T-helper 17 cell (primary cell): ENCODE data around the gene RNF151. TPM values are rescaled to one million over a fixed set of nuclear protein-coding genes. Genes with fewer than 3 reads are reported as not detected.

Source experiments
- ATAC-seq: fragments of 150-1000 bp; cut with Tn5 transposase; 2 replicates; pipeline ENCODE4 v1.10.0; 2021; ENCODE audit warnings: mild to moderate bottlenecking, moderate library complexity
- DNase-seq, 3 donors: peaks; one replicate each; pipeline versions ENCODE4 v3.0.0 to v3.0.0-alpha.2; 2020 to 2021
- H3K9me3 ChIP-seq: one replicate; pipeline ENCODE4 v1.7.0; 2013; ENCODE audit warnings: low read length, mild to moderate bottlenecking; ENCODE audit not compliant: control insufficient read depth, poor library complexity, severe bottlenecking
- H3K27ac Mint-ChIP-seq: one replicate; pipeline ENCODE4 v1.8.0; 2022; ENCODE audit warnings: mild to moderate bottlenecking, moderate library complexity, mixed read lengths
- H3K27me3 Mint-ChIP-seq: one replicate; pipeline ENCODE4 v1.8.0; 2022; ENCODE audit warnings: mixed read lengths
- H3K36me3 Mint-ChIP-seq: one replicate; pipeline ENCODE4 v1.8.0; 2022; ENCODE audit warnings: low read depth, mixed read lengths
- H3K4me1 Mint-ChIP-seq: one replicate; pipeline ENCODE4 v1.8.0; 2022; ENCODE audit warnings: mild to moderate bottlenecking, mixed read lengths
- H3K4me3 Mint-ChIP-seq: one replicate; pipeline ENCODE4 v1.8.0; 2022; ENCODE audit warnings: mild to moderate bottlenecking, moderate library complexity, mixed read lengths
- total RNA-seq, 4 donors: library from RNA in 2 of 4; stranded (reverse) in 2 of 4; gene quantifications; one replicate each; pipeline ENCODE4 v1.2.3 and lab custom pipeline; 2022 to 2026

Gene RNF151
- total RNA-seq, 2 donors from 2014 or later, result not detected

DNA sequence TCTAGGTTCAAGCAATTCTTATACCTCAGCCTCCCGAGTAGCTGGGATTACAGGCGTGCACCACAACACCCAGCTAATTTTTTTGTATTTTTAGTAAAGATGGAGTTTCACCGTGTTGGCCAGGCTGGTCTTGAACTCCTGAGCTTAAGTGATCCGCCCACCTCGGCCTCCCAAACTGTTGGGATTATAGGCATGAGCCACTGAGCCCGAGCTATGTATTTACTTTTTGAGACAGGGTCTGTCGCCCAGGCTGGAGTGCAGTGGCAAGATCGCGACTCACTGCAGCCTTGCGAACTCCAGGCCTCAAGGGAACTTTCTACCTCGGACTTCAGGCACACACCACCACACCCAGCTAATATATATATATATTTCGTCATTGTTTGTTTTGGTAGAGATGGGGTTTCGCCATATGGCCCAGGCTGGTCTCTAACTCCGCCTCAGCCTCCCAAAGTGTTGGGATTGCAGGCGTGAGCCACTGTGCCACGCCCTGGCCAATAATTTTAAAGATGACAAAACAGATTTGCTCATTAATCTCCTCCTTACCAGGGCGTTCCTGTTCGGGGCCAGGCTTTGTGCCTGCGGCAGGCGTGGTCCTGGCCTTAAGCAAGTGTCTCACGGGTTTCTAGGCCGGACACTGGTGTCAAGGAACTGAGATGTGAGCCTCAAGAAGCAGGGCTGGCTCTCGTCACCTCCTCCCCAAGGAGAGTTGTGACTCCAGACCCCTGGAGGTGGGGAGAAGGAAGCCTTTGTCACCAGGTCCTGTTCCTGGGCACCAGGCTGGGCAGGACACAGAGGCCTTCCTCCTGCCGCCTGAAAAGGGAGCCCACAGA lies 48.7 kb downstream of the RNF151 start:
- Mint-ChIP-seq H3K36me3 (peaks cover 2% of the 10 kb centered on the region), H3K4me1 (no peaks in the 10 kb centered on the region), H3K4me3 (no peak overlapping the region), H3K27me3 (peaks cover 6% of the 10 kb centered on the region), H3K27ac (no peak overlapping the region)
- DNase-seq (no peak), ATAC-seq (no peak)
- no peaks in the 10 kb centered on the region for H3K9me3 ChIP-seq

DNA sequence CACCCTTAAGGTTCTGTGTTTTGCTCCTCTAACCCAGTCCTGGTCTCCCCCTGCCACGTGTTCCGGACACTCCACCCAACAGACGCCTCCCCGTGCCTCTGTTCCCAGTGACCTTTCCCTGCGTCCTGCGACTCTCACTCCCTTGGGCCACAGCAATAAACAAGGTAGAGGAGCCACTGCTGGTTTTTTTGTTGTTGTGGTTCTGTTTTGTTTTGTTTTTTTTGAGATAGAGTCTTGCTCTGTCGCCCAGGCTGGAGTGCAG lies 49.2 kb downstream of the RNF151 start:
- H3K4me1 Mint-ChIP-seq, result no peaks in the 10 kb centered on the region
- ATAC-seq (no peak), DNase-seq (no peak)

DNA sequence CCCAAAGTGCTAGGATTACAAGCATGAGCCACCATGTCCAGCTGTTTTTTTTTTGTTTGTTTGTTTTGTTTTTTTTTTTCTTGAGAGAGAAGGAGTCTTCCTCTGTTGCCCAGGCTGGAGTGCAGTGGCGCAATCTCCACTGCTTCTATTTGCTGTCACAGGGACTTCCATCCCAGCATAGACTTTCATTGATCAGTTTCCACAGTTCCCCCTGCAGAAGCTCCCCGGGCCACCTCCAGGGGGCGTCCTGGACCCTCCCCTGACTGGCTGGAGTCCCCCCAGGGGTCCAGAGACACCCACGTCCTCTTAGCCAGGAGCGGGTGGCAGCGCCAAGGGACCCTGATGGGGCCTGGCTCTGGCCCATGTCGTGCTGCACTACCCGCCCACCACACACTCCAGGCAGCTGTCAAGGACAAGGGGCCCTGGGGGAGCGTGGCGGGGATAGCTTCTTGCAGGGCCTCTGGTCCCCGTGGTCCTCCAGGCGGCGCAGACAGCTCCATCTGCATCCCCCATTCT lies 49.8 kb downstream of the RNF151 start:
- no peak for ATAC-seq
- H3K4me1 Mint-ChIP-seq, result no peaks in the 10 kb centered on the region
- DNase-seq, result no peak
- peaks cover 2% of the 10 kb centered on the region for H3K36me3 Mint-ChIP-seq
- no peak overlapping the region for H3K4me3 Mint-ChIP-seq
- H3K9me3 ChIP-seq, result no peaks in the 10 kb centered on the region
- H3K27ac Mint-ChIP-seq, result no peak overlapping the region
- H3K27me3 Mint-ChIP-seq, result peaks cover 12% of the 10 kb centered on the region

More for the DNA sequence above, 49.2 kb downstream of the RNF151 start:
- H3K9me3 ChIP-seq, result no peaks in the 10 kb centered on the region
- H3K27me3 Mint-ChIP-seq, result peaks cover 11% of the 10 kb centered on the region
- no peak overlapping the region for H3K27ac Mint-ChIP-seq
- H3K4me3 Mint-ChIP-seq, result no peak overlapping the region
- H3K36me3 Mint-ChIP-seq, result peaks cover 2% of the 10 kb centered on the region

Other genes starting within 250 kb of the RNF151 start
- 10 to 100 TPM; 54.0 to 61.9 TPM for gene NME3, start 195.3 kb upstream of the RNF151 start, total RNA-seq
- 10 to 100 TPM; 30.6 to 30.8 TPM for gene EME2, start 194.0 kb upstream of the RNF151 start, total RNA-seq
- 10 to 100 TPM; 45.1 to 57.5 TPM for gene MRPS34, start 193.7 kb upstream of the RNF151 start, total RNA-seq
- 100 to 1,000 TPM in 1 of 2 donors, 10 to 100 TPM in 1; 92.2 to 101 TPM for gene SPSB3, start 184.3 kb upstream of the RNF151 start, total RNA-seq
- 10 to 100 TPM; 41.7 to 44.9 TPM for gene NUBP2, start 183.9 kb upstream of the RNF151 start, total RNA-seq
- gene IGFALS, start 173.2 kb upstream of the RNF151 start, total RNA-seq, result under 1 TPM; 0.25 to 0.55 TPM
- 10 to 100 TPM; 35.8 to 37.9 TPM for gene HAGH, start 140.0 kb upstream of the RNF151 start, total RNA-seq
- 1 to 10 TPM; 6.1 to 7.9 TPM for gene FAHD1, start 139.7 kb upstream of the RNF151 start, total RNA-seq
- not detected for gene MEIOB, start 94.7 kb upstream of the RNF151 start, total RNA-seq
- gene HS3ST6, start 48.4 kb upstream of the RNF151 start, total RNA-seq, result not detected
- gene MSRB1, start 23.7 kb upstream of the RNF151 start, total RNA-seq, result 1 to 10 TPM; 3.8 to 4.9 TPM
- not detected for gene RPL3L, start 12.2 kb upstream of the RNF151 start, total RNA-seq
- gene NDUFB10, start 7.3 kb upstream of the RNF151 start, total RNA-seq, result 10 to 100 TPM; 57.7 to 58.1 TPM
- 1,000 to 10,000 TPM; 3,200 to 3,361 TPM for gene RPS2, start 2.0 kb upstream of the RNF151 start, total RNA-seq
- gene TBL3, start 5.2 kb downstream of the RNF151 start, total RNA-seq, result 10 to 100 TPM; 19.5 to 20.8 TPM
- gene NOXO1, start 14.6 kb downstream of the RNF151 start, total RNA-seq, result under 1 TPM; 0.40 to 0.78 TPM
- gene GFER, start 17.3 kb downstream of the RNF151 start, total RNA-seq, result 10 to 100 TPM; 16.2 to 22.1 TPM
- gene SYNGR3, start 23.1 kb downstream of the RNF151 start, total RNA-seq, result 1 to 10 TPM; 7.3 to 8.1 TPM
- gene ZNF598, start 43.0 kb downstream of the RNF151 start, total RNA-seq, result 10 to 100 TPM; 45.2 to 46.7 TPM
- gene NPW, start 52.9 kb downstream of the RNF151 start, total RNA-seq, result 1 to 10 TPM in 1 of 2 donors, not detected in 1; 2.0 TPM
- gene NHERF2, start 60.0 kb downstream of the RNF151 start, total RNA-seq, result 1 to 10 TPM; 2.2 to 3.9 TPM
- 1 to 10 TPM; 6.7 to 6.8 TPM for gene NTHL1, start 81.0 kb downstream of the RNF151 start, total RNA-seq
- 100 to 1,000 TPM; 123 TPM for gene TSC2, start 81.1 kb downstream of the RNF151 start, total RNA-seq
- 10 to 100 TPM; 86.6 to 88.9 TPM for gene PKD1, start 169.0 kb downstream of the RNF151 start, total RNA-seq
- under 1 TPM; 0.21 to 0.57 TPM for gene RAB26, start 181.8 kb downstream of the RNF151 start, total RNA-seq
- 10 to 100 TPM; 32.4 to 35.0 TPM for gene TRAF7, start 188.9 kb downstream of the RNF151 start, total RNA-seq
- under 1 TPM in 1 of 2 donors, not detected in 1; 0.05 TPM for gene CASKIN1, start 229.7 kb downstream of the RNF151 start, total RNA-seq
- 10 to 100 TPM; 28.2 to 31.4 TPM for gene MLST8, start 238.6 kb downstream of the RNF151 start, total RNA-seq
- 1 to 10 TPM; 2.6 to 4.0 TPM for gene BRICD5, start 244.0 kb downstream of the RNF151 start, total RNA-seq
- gene PGP, start 248.0 kb downstream of the RNF151 start, total RNA-seq, result 1 to 10 TPM; 7.8 to 9.2 TPM